Activated T-cell treated with anti-CD3 and anti-CD28 coated beads, Interleukin-2, amount 50 U/mL, for 72 hours (primary cell): ENCODE data around the gene MAVS. TPM values are rescaled to one million over a fixed set of nuclear protein-coding genes. Genes with fewer than 3 reads are reported as not detected.

Source experiments
- ATAC-seq, 2 donors: fragments of 150-1000 bp; cut with Tn5 transposase; replicated peaks in 1 of 2; 2 replicates each; pipeline ENCODE4 v1.10.0; 2021; ENCODE audit warnings: moderate library complexity in 2 of 2, mild to moderate bottlenecking in 1 of 2
- DNase-seq, 2 donors: peaks; one replicate each; pipeline ENCODE4 v3.0.0; 2021 to 2022; ENCODE audit warnings: mixed read lengths in 1 of 2
- H3K27ac Mint-ChIP-seq: one replicate; pipeline ENCODE4 v1.8.0; 2022; ENCODE audit warnings: mild to moderate bottlenecking, moderate library complexity, mixed read lengths
- H3K27me3 Mint-ChIP-seq: one replicate; pipeline ENCODE4 v1.8.0; 2022; ENCODE audit warnings: low read depth, mixed read lengths
- H3K36me3 Mint-ChIP-seq, 2 donors: one replicate each; pipeline ENCODE4 v1.8.0; 2022; ENCODE audit warnings: mixed read lengths in 2 of 2, mild to moderate bottlenecking in 1 of 2; ENCODE audit not compliant: insufficient read depth in 2 of 2
- H3K4me1 Mint-ChIP-seq: one replicate; pipeline ENCODE4 v1.8.0; 2022; ENCODE audit warnings: low read depth, mixed read lengths
- H3K4me3 Mint-ChIP-seq, 2 donors: one replicate each; pipeline ENCODE4 v1.8.0; 2022; ENCODE audit warnings: mild to moderate bottlenecking in 2 of 2, mixed read lengths in 2 of 2, moderate library complexity in 2 of 2
- H3K9me3 Mint-ChIP-seq, 2 donors: one replicate each; pipeline ENCODE4 v1.8.0; 2022; ENCODE audit warnings: mixed read lengths in 2 of 2
- total RNA-seq, 2 donors: library from RNA; stranded (reverse); gene quantifications; one replicate each; pipeline ENCODE4 v1.2.3, GENCODE V29; 2022

The MAVS gene
- 10 to 100 TPM; 27.9 to 29.8 TPM for total RNA-seq

DNA sequence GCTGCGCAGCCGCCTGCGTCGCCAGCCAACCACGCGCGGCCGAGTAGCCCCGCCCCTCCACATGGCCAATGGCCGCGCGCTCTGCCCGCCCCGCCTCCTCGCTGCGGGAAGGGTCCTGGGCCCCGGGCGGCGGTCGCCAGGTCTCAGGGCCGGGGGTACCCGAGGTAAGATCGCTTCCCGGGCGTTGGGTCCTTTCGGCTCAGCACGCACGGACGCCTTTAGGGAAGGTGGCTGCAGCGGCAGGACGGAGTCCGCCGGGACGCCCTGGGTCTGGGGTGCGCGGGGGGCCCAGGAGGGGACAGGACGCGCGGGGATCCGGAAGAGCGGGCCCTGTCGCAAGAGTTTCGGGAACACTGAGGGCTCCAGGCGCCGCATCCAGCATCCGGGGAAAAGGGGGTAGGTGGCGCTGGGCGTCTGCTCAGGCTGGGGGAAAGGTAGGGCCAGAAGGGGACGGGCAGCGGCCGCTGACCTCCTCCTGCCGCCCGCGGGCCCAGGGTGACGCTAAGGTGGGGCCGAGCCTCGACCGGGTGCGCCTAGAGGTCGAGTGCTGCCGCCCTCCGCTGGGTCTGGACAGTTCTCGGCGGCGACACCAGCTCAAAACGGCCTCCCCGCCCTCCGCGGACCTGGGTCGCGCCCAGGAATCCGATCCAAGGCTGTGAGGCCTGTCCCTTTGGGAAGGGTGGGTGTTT lies at the start of gene MAVS:
Gene MAVS (plus strand): TSS at position 95 of the 689 bp plus-strand sequence. CDS start 7,791 bp downstream, outside the sequence.
- Mint-ChIP-seq H3K9me3 (no peaks in the 10 kb centered on the region), H3K4me3 (peak within 1 kb of the TSS; percentile 90 to 95), H3K27ac (peak within 1 kb of the TSS; percentile 90), H3K27me3 (no peaks in the 10 kb centered on the region), H3K36me3 (peaks cover 0 to 1% of the 10 kb centered on the region in 2 donors), H3K4me1 (peaks cover 39% of the 10 kb centered on the region)
- DNase-seq (peak; percentile 94 to 95), ATAC-seq (peak; percentile 98 to 99)

DNA sequence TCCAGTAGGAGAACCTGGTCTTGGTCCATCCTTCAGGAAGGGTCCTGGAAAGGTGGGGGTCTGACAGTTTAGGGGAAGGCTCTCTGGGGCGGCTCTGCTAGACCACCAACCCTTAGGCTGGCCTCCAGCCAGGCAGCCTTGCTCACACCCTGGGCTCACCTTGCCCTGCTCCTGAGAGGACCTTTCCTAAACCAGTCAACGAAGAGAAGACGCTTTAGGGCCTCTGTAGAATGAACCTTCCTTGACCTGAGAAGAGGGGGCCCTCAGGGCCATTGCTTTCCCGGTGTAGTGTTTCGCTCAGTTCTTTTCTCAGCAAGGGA lies 49.4 kb upstream of the MAVS start:
- DNase-seq: no peak
- no peaks in the 10 kb centered on the region for H3K9me3 Mint-ChIP-seq
- ATAC-seq: no peak
- H3K4me1 Mint-ChIP-seq: peaks cover 52% of the 10 kb centered on the region
- peak overlapping the region; percentile 95 for H3K27ac Mint-ChIP-seq
- no peaks in the 10 kb centered on the region for H3K27me3 Mint-ChIP-seq
- peaks cover 8 to 19% of the 10 kb centered on the region in 2 donors for H3K36me3 Mint-ChIP-seq
- H3K4me3 Mint-ChIP-seq: peak overlapping the region; percentile 94 to 96

DNA sequence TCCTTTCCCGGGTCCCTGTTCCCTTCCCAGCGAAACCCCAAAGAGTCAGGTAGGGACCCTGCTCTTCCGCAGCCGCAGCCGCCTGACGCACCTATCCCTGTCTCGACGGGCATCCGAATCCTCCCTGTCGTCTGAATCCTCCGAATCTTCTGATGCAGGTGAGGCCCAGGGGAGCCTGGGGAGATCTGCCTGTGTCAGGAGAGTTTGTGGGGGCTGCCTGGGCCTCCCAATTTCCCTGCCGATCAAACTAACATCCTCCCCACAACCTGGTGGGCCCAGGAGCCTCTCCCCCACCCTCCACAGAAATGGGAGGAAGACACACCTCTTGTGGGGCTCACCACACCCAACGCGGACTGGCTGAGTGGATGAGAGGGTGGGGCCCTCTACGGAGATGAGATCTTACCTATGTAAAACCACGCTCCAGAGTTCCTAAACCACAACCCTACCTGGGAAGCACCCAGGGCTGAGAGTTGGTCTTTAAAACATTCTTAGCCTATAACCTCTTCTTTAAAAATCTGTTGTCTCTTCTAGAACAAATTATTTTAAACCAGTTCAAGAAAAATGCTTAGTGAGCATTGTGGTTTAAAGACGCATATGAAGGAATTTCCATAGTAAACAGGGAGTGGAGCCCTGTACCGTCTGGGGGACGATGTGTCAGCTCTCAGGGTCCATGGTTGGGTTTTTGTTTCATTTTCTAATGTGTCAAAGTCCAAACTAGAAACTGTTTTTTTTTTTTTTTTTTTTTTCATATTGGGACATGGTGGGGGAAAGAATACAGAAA lies 48.9 kb upstream of the MAVS start:
- DNase-seq: peak; percentile 57 to 58
- Mint-ChIP-seq H3K9me3 (no peaks in the 10 kb centered on the region), H3K27me3 (no peaks in the 10 kb centered on the region), H3K4me3 (peak overlapping the region; percentile 94 to 96), H3K36me3 (peaks cover 10 to 24% of the 10 kb centered on the region in 2 donors), H3K27ac (peak overlapping the region; percentile 95), H3K4me1 (peaks cover 57% of the 10 kb centered on the region)
- ATAC-seq: peak; percentile 31 to 38

DNA sequence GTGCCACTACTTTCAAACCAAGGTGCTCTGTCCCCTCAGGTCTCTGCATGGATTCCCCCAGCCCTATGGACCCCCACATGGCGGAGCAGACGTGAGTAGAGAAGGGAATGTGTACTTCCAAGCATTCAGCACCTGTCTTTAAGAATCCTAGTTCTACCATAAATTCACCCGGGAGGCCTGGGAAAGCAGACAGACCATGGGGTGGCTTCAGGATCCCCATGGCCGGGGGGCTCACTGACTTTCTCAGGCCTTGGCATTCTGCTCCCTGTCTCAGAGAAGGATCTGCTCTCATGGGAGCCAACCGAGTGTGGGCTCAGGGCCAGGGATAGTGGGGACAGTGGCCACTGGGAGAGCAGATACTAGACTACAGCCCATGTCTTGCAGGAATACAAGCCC lies 48.3 kb upstream of the MAVS start:
- Mint-ChIP-seq H3K27me3 (no peaks in the 10 kb centered on the region), H3K4me1 (peaks cover 60% of the 10 kb centered on the region), H3K9me3 (no peaks in the 10 kb centered on the region), H3K27ac (peak overlapping the region; percentile 95), H3K36me3 (peaks cover 10 to 27% of the 10 kb centered on the region in 2 donors), H3K4me3 (peak overlapping the region; percentile 94 to 96)
- DNase-seq (no peak), ATAC-seq (no peak)

DNA sequence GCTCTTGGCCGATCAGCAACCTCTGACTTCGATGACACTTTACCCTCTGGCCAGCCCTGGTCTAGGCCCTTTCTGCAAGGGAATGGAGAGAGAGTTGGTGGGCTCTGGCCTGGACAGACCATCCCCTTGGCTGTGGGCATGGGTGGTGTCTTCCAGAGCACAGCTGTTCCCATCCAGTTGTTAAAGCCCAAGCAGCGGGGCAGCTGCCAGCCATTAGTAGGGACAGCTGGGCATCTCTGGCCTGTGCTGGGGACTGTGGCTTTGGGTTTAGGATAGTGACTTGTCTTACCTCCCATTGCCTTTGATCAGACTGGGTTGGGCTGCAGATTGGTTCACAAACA lies 47.8 kb upstream of the MAVS start:
- Mint-ChIP-seq H3K4me3 (peak overlapping the region; percentile 94 to 96), H3K27ac (peak overlapping the region; percentile 95), H3K9me3 (no peaks in the 10 kb centered on the region), H3K4me1 (peaks cover 65% of the 10 kb centered on the region), H3K36me3 (peaks cover 10 to 31% of the 10 kb centered on the region in 2 donors), H3K27me3 (no peaks in the 10 kb centered on the region)
- no peak for DNase-seq
- ATAC-seq: no peak

DNA sequence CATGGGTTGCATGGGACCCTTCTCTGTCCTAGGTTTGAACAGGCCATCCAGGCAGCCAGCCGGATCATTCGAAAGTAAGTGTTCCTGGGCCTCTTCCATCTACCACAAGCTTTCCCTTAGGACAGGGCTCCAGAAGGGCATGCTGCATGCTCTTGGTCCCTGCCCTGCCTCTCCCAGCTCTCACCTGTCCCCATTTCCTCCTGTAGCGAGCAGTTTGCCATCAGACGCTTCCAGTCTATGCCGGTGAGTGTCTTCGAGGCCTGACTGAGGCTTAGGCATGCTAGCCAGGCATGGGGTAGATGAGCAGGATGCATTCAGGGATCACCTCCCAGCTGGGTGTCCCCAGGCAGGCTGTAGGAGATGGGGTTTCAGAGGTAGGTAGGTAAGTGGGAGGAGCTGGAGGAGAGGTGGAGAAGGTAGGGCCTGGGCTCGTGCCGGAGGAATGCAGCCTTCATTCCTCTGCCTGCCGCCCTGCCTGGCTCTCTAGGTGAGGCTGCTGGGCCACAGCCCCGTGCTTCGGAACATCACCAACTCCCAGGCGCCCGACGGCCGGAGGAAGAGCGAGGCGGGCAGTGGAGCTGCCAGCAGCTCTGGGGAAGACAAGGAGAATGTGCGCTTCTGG lies 46.3 kb upstream of the MAVS start:
- Mint-ChIP-seq H3K36me3 (peaks cover 11 to 37% of the 10 kb centered on the region in 2 donors), H3K27me3 (no peaks in the 10 kb centered on the region), H3K4me3 (peak overlapping the region; percentile 12 to 33), H3K9me3 (no peaks in the 10 kb centered on the region), H3K27ac (peak overlapping the region; percentile 9), H3K4me1 (peaks cover 65% of the 10 kb centered on the region)
- ATAC-seq: no peak
- DNase-seq: no peak

DNA sequence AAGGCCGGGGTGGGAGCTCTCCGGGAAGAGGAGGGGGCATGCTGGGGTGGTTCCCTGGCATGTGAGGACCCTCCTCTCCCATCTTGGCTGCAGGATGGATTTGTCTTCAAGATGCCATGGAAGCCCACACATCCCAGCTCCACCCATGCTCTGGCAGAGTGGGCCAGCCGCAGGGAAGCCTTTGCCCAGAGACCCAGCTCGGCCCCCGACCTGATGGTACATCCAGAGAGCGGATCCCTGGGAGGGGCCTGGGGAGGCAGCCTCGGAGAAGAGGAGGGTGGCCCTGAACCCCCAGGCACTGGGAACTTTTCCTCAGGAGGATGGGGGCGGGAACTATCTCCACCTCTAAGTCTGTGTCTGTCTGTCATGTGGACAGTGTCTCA lies 45.8 kb upstream of the MAVS start:
- Mint-ChIP-seq H3K27me3 (no peaks in the 10 kb centered on the region), H3K9me3 (no peaks in the 10 kb centered on the region), H3K4me3 (no peak overlapping the region), H3K36me3 (peaks cover 11 to 40% of the 10 kb centered on the region in 2 donors), H3K27ac (peak overlapping the region; percentile 17), H3K4me1 (peaks cover 62% of the 10 kb centered on the region)
- DNase-seq (no peak), ATAC-seq (no peak)

DNA sequence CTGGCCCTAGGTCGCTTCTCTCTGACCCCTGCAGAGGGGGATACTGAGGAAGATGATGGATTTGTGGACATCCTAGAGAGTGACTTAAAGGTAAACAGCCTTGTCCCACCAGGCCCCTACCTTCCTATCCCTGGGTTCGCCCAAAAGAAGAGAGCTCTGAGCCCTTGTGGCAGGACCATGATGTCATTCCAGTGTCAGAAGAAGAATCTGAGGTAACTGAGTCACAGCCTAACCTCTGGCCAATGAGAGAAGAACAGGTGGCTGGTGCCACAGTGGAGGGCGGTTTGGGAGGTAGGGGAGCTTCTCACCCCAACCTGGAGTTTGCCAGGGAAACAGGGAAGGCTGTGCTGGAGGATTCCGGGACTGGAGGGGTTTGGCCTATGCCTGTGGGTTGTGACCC lies 45.3 kb upstream of the MAVS start:
- Mint-ChIP-seq H3K27me3 (no peaks in the 10 kb centered on the region), H3K4me1 (peaks cover 62% of the 10 kb centered on the region), H3K4me3 (no peak overlapping the region), H3K36me3 (peaks cover 11 to 40% of the 10 kb centered on the region in 2 donors), H3K9me3 (no peaks in the 10 kb centered on the region), H3K27ac (peak overlapping the region; percentile 51)
- no peak for DNase-seq
- peak; percentile 9 to 38 for ATAC-seq

DNA sequence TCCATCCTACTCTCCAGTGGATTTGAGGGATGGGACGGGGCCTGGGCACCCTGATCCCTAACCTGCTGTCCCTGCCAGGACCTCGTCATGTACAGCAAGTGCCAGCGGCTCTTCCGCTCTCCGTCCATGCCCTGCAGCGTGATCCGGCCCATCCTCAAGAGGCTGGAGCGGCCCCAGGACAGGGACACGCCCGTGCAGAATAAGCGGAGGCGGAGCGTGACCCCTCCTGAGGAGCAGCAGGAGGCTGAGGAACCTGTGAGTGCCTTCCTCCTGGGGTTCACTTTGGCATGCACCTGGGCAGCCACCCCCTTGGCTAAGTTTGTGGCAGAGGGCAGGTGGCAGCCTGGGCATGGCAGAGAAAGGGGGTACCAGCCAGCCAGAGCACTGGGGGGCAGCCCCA lies 44.8 kb upstream of the MAVS start:
- H3K4me3 Mint-ChIP-seq: no peak overlapping the region
- ATAC-seq (no peak), DNase-seq (no peak)
- H3K4me1 Mint-ChIP-seq: peaks cover 63% of the 10 kb centered on the region
- no peak overlapping the region for H3K27ac Mint-ChIP-seq
- no peaks in the 10 kb centered on the region for H3K27me3 Mint-ChIP-seq
- H3K9me3 Mint-ChIP-seq: no peaks in the 10 kb centered on the region
- peaks cover 11 to 40% of the 10 kb centered on the region in 2 donors for H3K36me3 Mint-ChIP-seq

DNA sequence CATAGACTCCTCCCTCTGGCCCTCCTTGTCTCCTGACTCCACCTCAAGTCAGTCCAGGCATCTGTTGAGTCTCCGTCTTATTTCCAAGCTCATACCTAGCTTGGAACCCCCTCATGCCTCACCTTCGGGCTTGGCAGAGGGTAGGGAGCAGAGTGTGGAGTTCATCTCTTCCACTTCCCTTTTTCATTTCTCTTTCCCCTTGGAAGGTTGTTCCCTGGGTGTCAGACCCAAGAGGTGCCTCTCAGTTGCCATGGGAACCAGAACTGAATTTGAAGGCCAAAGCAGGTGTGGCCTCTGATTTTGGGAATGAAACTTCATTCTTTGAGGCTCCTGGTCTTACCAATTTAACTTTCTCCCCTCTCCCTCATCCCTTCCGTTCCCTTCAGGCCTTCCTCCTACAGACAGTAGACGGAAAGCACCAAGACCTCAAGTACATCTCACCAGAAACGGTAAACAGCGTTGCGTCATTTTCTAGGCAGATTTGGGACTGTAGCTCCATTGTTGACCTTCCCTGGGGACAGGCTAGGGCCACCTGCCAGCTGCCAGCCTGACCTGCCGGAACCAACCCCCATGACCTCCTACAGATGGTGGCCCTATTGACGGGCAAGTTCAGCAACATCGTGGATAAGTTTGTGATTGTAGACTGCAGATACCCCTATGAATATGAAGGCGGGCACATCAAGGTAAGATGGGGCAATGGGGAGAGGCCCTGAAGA lies 44.0 kb upstream of the MAVS start:
- H3K9me3 Mint-ChIP-seq: no peaks in the 10 kb centered on the region
- no peak for DNase-seq
- peak overlapping the region; percentile 45 for H3K27ac Mint-ChIP-seq
- H3K4me3 Mint-ChIP-seq: no peak overlapping the region
- H3K27me3 Mint-ChIP-seq: no peaks in the 10 kb centered on the region
- peaks cover 63% of the 10 kb centered on the region for H3K4me1 Mint-ChIP-seq
- H3K36me3 Mint-ChIP-seq: peaks cover 11 to 38% of the 10 kb centered on the region in 2 donors
- no peak for ATAC-seq

DNA sequence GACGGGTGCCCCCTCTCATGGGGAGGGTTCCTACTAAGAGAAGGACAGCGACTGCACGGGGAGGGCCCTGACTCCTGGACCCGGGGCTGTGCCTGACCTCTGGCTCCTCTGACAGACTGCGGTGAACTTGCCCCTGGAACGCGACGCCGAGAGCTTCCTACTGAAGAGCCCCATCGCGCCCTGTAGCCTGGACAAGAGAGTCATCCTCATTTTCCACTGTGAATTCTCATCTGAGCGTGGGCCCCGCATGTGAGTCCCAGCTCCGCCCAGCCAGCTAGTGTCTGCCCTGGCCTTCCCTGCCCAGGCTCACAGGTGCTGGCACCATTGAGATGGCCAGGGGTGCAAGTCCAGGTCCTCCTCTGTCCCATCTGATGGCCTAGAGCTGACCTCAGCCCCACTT lies 43.3 kb upstream of the MAVS start:
- no peaks in the 10 kb centered on the region for H3K9me3 Mint-ChIP-seq
- peaks cover 11 to 34% of the 10 kb centered on the region in 2 donors for H3K36me3 Mint-ChIP-seq
- ATAC-seq: no peak
- H3K27me3 Mint-ChIP-seq: no peaks in the 10 kb centered on the region
- H3K4me1 Mint-ChIP-seq: peaks cover 57% of the 10 kb centered on the region
- no peak for DNase-seq
- H3K4me3 Mint-ChIP-seq: no peak overlapping the region
- H3K27ac Mint-ChIP-seq: no peak overlapping the region

DNA sequence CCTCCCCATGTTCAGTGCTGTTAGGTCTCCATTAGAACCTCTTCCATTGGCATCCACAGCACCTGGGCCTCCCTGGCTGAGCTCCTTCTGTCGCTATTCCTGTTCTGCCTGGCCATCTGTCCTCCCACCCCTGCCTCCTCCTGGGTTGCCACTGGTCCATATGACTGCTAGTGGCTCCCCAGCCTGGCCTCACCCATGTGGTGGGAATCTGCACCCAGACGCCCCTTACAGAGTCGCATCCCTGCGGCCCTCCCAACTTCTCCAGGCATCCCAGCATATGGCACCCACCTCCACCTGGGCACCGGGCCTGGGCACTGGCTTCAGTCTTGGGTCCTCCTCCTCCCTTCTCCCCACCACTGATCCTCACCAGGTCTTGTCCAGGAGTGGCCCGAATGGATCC lies 42.8 kb upstream of the MAVS start:
- H3K4me3 Mint-ChIP-seq: no peak overlapping the region
- peaks cover 51% of the 10 kb centered on the region for H3K4me1 Mint-ChIP-seq
- peaks cover 9 to 31% of the 10 kb centered on the region in 2 donors for H3K36me3 Mint-ChIP-seq
- no peaks in the 10 kb centered on the region for H3K27me3 Mint-ChIP-seq
- ATAC-seq (no peak), DNase-seq (no peak)
- H3K27ac Mint-ChIP-seq: no peak overlapping the region
- H3K9me3 Mint-ChIP-seq: no peaks in the 10 kb centered on the region

DNA sequence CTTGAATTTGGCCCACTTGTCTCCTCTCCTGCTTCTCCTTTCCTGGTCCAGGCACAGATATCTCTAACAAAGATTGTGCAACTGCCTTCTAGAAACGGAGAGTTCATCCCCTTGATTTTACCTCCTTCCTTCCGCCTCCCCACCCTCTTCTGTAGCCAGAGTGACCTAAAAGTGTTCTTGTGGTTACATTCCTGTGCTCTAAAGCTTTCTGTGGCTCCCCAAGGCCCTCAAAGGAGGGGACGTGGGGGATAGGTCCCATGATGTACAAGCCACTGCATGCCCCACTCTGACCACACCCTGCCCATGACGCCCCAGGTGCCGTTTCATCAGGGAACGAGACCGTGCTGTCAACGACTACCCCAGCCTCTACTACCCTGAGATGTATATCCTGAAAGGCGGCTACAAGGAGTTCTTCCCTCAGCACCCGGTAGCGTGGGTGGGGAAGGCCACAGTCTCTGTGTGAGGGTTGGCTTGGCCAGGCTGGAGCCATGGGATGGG lies 42.3 kb upstream of the MAVS start:
- peaks cover 47% of the 10 kb centered on the region for H3K4me1 Mint-ChIP-seq
- H3K27ac Mint-ChIP-seq: no peak overlapping the region
- no peak for DNase-seq

More for the DNA sequence above, 42.3 kb upstream of the MAVS start:
- no peaks in the 10 kb centered on the region for H3K9me3 Mint-ChIP-seq
- peaks cover 9 to 29% of the 10 kb centered on the region in 2 donors for H3K36me3 Mint-ChIP-seq
- H3K27me3 Mint-ChIP-seq: no peaks in the 10 kb centered on the region
- ATAC-seq: no peak
- no peak overlapping the region for H3K4me3 Mint-ChIP-seq
